ENCODE measurements around the gene CNPY1. TPM values are rescaled to one million over a fixed set of nuclear protein-coding genes. Genes with fewer than 3 reads are reported as not detected.
A peak's percentile ranks its signal among the peaks of the same experiment; 100 is the strongest.

The CNPY1 gene
- total RNA-seq, 2 experiments from 2014 or later = not detected

GRCh38 chr7:155585951-155586350, 39.6 kb upstream of the CNPY1 start:
- H3K4me1 Mint-ChIP-seq = no peaks in the 10 kb centered on the region
- no peaks in the 10 kb centered on the region for H3K36me3 Mint-ChIP-seq (ENCODE audit: low read depth)
- no peaks in the 10 kb centered on the region for H3K9me3 Mint-ChIP-seq (ENCODE audit: low read depth)
- no peak overlapping the region for H3K27ac Mint-ChIP-seq
- DNase-seq (no peak), ATAC-seq (no peak)
- intact Hi-C loops (cut with DNase I, micrococcal nuclease) = no loop called here
- peaks cover 29% of the 10 kb centered on the region for H3K27me3 Mint-ChIP-seq
- ChIA-PET CTCF (interaction anchor here (0.7 to 1.5 kb wide), 6 partner anchors 9 to 205 kb away, joined by 3 to 7 read pairs (median 4); no protein-coding TSS in a partner anchor), POLR2A (interaction anchor here (0.7 kb wide), 1 partner anchor 60 kb away, joined by 3 read pairs; no protein-coding TSS in a partner anchor)
- H3K4me3 Mint-ChIP-seq = no peak overlapping the region

GRCh38 chr7:155585532-155585895, 39.2 kb upstream of the CNPY1 start:
- intact Hi-C loops (cut with DNase I, micrococcal nuclease) = no loop called here
- no peak overlapping the region for H3K27ac Mint-ChIP-seq
- peaks cover 29% of the 10 kb centered on the region for H3K27me3 Mint-ChIP-seq
- ATAC-seq (no peak), DNase-seq (no peak)
- H3K4me3 Mint-ChIP-seq = no peak overlapping the region
- ChIA-PET CTCF (interaction anchor here (1.1 to 1.5 kb wide), 3 partner anchors 12 to 182 kb away, joined by 3 to 7 read pairs (median 7); no protein-coding TSS in a partner anchor), POLR2A (no interaction called here)
- H3K4me1 Mint-ChIP-seq = peaks cover 2% of the 10 kb centered on the region
- no peaks in the 10 kb centered on the region for H3K9me3 Mint-ChIP-seq (ENCODE audit: low read depth)
- H3K36me3 Mint-ChIP-seq (ENCODE audit: low read depth) = no peaks in the 10 kb centered on the region

DNA sequence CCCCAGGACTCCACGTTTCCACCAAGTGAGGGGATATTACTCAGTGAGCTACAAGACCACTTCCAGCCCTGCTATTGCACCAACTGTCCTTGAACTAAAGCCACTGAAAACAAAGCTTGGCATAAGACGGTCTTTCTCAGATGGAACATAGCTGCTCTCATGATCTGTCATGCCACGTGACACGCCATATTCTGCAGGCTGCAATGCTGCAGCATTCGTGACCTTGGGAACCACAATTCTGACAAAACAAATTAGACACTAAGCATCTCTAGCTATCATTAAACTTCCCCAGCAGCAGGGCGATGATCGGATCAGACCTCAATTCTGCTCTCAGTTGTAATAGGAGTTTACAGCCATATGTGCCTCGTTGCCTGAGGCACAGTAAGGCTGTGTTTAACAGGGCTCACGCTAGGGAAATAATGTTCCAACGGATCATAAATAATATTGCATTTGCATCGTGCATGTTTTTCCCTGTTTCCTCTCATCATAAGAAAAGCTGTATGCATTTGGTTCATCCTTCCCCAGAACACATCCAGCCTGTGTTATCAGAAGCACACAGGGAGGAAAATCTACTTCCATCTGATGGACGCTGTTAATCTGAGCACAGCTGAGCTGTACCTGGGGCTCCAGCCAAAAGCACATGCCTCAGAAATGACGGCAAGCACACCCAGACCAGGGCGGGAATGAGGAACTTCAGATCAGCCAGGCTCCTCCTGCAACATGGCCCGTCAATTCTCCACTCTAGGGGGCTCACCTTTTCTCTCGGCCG, 38.6 kb upstream of the CNPY1 start:
- intact Hi-C loops (cut with DNase I, micrococcal nuclease) = no loop called here

GRCh38 chr7:155584261-155584660, 37.9 kb upstream of the CNPY1 start:
- no peaks in the 10 kb centered on the region for H3K36me3 Mint-ChIP-seq (ENCODE audit: low read depth)
- intact Hi-C loops (cut with DNase I, micrococcal nuclease) = no loop called here
- H3K4me3 Mint-ChIP-seq = no peak overlapping the region
- DNase-seq (no peak), ATAC-seq (no peak)
- no peak overlapping the region for H3K27ac Mint-ChIP-seq
- H3K4me1 Mint-ChIP-seq = peaks cover 13% of the 10 kb centered on the region
- no peaks in the 10 kb centered on the region for H3K9me3 Mint-ChIP-seq (ENCODE audit: low read depth)
- H3K27me3 Mint-ChIP-seq = peaks cover 29% of the 10 kb centered on the region
- ChIA-PET POLR2A (no interaction called here), CTCF (no interaction called here)

More for the DNA sequence above, 38.6 kb upstream of the CNPY1 start:
- ATAC-seq (no peak), DNase-seq (no peak)
- Mint-ChIP-seq H3K27me3 (peaks cover 29% of the 10 kb centered on the region), H3K4me1 (peaks cover 7% of the 10 kb centered on the region), H3K27ac (no peak overlapping the region), H3K9me3 (ENCODE audit: low read depth) (no peaks in the 10 kb centered on the region), H3K4me3 (no peak overlapping the region), H3K36me3 (ENCODE audit: low read depth) (no peaks in the 10 kb centered on the region)
- CTCF ChIA-PET = interaction anchor here (1.1 kb wide), 1 partner anchor 18 kb away, joined by 3 read pairs; no protein-coding TSS in a partner anchor
- POLR2A ChIA-PET = no interaction called here

DNA sequence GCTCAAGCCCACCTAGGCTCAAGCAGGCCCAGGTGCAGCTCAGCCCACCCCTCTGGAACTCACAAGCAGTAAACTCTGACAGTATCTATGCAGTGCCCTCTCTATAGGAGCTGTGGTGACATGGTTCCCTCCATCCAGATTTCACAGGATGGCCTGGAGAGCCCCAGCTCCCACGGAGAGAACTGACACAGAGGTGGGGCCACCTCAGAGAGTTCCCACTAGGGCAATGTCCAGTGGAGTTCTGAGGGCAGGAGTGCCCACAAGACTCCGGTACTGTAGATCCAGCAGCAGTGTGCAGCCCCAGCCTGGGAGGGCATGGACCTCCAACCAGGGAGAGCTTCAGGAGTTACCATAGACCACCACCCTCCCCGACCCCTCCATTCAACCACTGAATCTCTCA, 37.3 kb upstream of the CNPY1 start:
- POLR2A ChIA-PET = no interaction called here
- DNase-seq (no peak), ATAC-seq (no peak)
- Mint-ChIP-seq H3K27me3 (peaks cover 28% of the 10 kb centered on the region), H3K9me3 (ENCODE audit: low read depth) (no peaks in the 10 kb centered on the region), H3K4me1 (peaks cover 13% of the 10 kb centered on the region), H3K36me3 (ENCODE audit: low read depth) (no peaks in the 10 kb centered on the region), H3K27ac (no peak overlapping the region), H3K4me3 (no peak overlapping the region)
- intact Hi-C loops (cut with DNase I, micrococcal nuclease) = no loop called here
- CTCF ChIA-PET = interaction anchor here (1.3 kb wide), 1 partner anchor 15 kb away, joined by 7 read pairs; no protein-coding TSS in a partner anchor

- H3K27me3 Mint-ChIP-seq = peaks cover 19% of the 10 kb centered on the region
- H3K27ac Mint-ChIP-seq = no peak overlapping the region
- no peaks in the 10 kb centered on the region for H3K9me3 Mint-ChIP-seq (ENCODE audit: low read depth)
- POLR2A ChIA-PET = no interaction called here
- no peak for DNase-seq
- ATAC-seq = no peak
- H3K4me3 Mint-ChIP-seq = no peak overlapping the region
- H3K4me1 Mint-ChIP-seq = peaks cover 13% of the 10 kb centered on the region
- no peaks in the 10 kb centered on the region for H3K36me3 Mint-ChIP-seq (ENCODE audit: low read depth)
- CTCF ChIA-PET = interaction anchor here (0.5 kb wide), 1 partner anchor 237 kb away, joined by 3 read pairs; no protein-coding TSS in a partner anchor
- intact Hi-C loops (cut with DNase I, micrococcal nuclease) = no loop called here
These were observed 35.6 kb upstream of the CNPY1 start for GRCh38 chr7:155581954-155582353.

DNA sequence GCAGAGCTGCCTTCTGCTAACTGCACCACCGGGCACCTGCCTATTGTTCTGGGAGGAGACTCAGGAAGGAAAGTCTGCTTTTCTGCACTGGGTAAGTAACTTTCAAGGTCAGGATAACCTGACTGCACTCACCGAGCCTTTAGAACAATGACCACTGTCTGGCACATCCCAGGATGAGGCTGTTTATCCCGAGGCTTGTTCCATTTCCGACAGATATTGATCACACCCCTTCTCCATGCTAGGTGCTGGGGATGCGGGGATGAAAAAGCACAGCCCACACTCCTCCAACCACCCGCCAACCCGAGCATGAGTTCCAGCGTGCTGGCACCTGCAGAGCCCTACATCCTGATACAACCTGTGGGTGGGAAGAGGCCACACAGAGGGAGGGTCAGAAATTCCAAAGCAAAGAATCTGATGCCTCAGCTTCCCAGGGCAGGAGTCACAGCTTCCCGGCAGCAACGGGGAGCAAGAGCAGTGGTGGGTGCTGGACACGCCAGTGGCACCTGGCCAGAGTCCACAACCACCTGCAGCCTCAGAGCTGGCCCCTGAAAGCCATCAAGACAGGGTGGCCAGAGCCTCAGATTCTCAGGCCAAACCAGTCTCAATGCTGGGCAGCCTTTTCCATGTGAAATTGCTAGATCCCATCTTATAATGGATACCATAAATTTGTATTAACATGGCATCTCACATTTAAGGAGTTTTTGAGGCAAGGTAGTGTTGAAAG, 34.9 kb upstream of the CNPY1 start:
- ChIA-PET CTCF (interaction anchor here (0.6 kb wide), 1 partner anchor 891 kb away, joined by 5 read pairs; no protein-coding TSS in a partner anchor), POLR2A (no interaction called here)
- Mint-ChIP-seq H3K27me3 (peaks cover 16% of the 10 kb centered on the region), H3K4me3 (no peak overlapping the region), H3K4me1 (peaks cover 13% of the 10 kb centered on the region), H3K9me3 (ENCODE audit: low read depth) (no peaks in the 10 kb centered on the region), H3K36me3 (ENCODE audit: low read depth) (no peaks in the 10 kb centered on the region), H3K27ac (no peak overlapping the region)
- DNase-seq = no peak
- no peak for ATAC-seq
- intact Hi-C loops (cut with DNase I, micrococcal nuclease) = no loop called here

DNA sequence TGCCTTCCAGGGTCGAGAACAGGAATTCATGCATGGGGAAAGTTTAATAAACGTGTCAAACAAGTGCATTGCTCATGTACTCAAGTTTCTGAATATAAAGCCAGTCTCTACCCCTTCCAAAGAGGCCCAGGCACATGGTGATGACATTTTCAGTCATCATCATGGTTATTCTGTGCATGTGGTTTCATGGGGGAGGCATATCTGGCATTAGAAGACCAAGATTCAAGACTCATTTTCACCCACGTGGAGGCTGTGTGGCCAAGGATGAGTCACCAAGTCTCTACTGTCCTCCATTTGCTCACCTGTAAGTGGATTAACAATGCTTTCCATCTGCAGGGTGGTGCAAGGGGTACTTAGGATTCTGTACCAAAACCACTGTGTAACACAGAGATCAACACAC, 34.0 kb upstream of the CNPY1 start:
- ATAC-seq (peak; percentile 96), DNase-seq (peak; percentile 70)
- no peak overlapping the region for H3K27ac Mint-ChIP-seq
- CTCF ChIA-PET = no interaction called here
- H3K4me3 Mint-ChIP-seq = no peak overlapping the region
- intact Hi-C loops (cut with DNase I, micrococcal nuclease) = loop anchor here in 1 of 2 experiments (1.0 kb wide), 1 partner anchor 382 kb away; no protein-coding TSS in a partner anchor
- H3K36me3 Mint-ChIP-seq (ENCODE audit: low read depth) = no peaks in the 10 kb centered on the region
- POLR2A ChIA-PET = no interaction called here
- peaks cover 8% of the 10 kb centered on the region for H3K27me3 Mint-ChIP-seq
- H3K9me3 Mint-ChIP-seq (ENCODE audit: low read depth) = no peaks in the 10 kb centered on the region
- peaks cover 13% of the 10 kb centered on the region for H3K4me1 Mint-ChIP-seq

GRCh38 chr7:155579565-155579964, 33.2 kb upstream of the CNPY1 start:
- no peak overlapping the region for H3K4me3 Mint-ChIP-seq
- ChIA-PET CTCF (no interaction called here), POLR2A (no interaction called here)
- H3K4me1 Mint-ChIP-seq = peaks cover 13% of the 10 kb centered on the region
- no peaks in the 10 kb centered on the region for H3K9me3 Mint-ChIP-seq (ENCODE audit: low read depth)
- DNase-seq = no peak
- no peak overlapping the region for H3K27ac Mint-ChIP-seq
- intact Hi-C loops (cut with DNase I, micrococcal nuclease) = no loop called here
- H3K27me3 Mint-ChIP-seq = peaks cover 3% of the 10 kb centered on the region
- no peak for ATAC-seq
- no peaks in the 10 kb centered on the region for H3K36me3 Mint-ChIP-seq (ENCODE audit: low read depth)

- Mint-ChIP-seq H3K9me3 (ENCODE audit: low read depth) (no peaks in the 10 kb centered on the region), H3K27ac (no peak overlapping the region), H3K4me1 (peaks cover 13% of the 10 kb centered on the region), H3K36me3 (ENCODE audit: low read depth) (no peaks in the 10 kb centered on the region), H3K27me3 (no peaks in the 10 kb centered on the region), H3K4me3 (no peak overlapping the region)
- CTCF ChIA-PET = no interaction called here
- POLR2A ChIA-PET = no interaction called here
- intact Hi-C loops (cut with DNase I, micrococcal nuclease) = no loop called here
- DNase-seq (no peak), ATAC-seq (no peak)
These were observed 31.7 kb upstream of the CNPY1 start for GRCh38 chr7:155578016-155578415.

- Mint-ChIP-seq H3K4me1 (peaks cover 13% of the 10 kb centered on the region), H3K27ac (no peak overlapping the region), H3K9me3 (ENCODE audit: low read depth) (no peaks in the 10 kb centered on the region), H3K4me3 (no peak overlapping the region), H3K27me3 (peaks cover 3% of the 10 kb centered on the region), H3K36me3 (ENCODE audit: low read depth) (no peaks in the 10 kb centered on the region)
- DNase-seq = no peak
- ChIA-PET CTCF (no interaction called here), POLR2A (no interaction called here)
- intact Hi-C loops (cut with DNase I, micrococcal nuclease) = no loop called here
- no peak for ATAC-seq
These were observed 31.1 kb upstream of the CNPY1 start for GRCh38 chr7:155577509-155577905.
